ENCODE data around the gene ZNF579. TPM values are rescaled to one million over a fixed set of nuclear protein-coding genes. Genes with fewer than 3 reads are reported as not detected.

ZNF579 gene
- polyA plus RNA-seq, 2 of the 4 experiments (the other 2 are of a cell fraction): 6.5 to 16.2 TPM

DNA sequence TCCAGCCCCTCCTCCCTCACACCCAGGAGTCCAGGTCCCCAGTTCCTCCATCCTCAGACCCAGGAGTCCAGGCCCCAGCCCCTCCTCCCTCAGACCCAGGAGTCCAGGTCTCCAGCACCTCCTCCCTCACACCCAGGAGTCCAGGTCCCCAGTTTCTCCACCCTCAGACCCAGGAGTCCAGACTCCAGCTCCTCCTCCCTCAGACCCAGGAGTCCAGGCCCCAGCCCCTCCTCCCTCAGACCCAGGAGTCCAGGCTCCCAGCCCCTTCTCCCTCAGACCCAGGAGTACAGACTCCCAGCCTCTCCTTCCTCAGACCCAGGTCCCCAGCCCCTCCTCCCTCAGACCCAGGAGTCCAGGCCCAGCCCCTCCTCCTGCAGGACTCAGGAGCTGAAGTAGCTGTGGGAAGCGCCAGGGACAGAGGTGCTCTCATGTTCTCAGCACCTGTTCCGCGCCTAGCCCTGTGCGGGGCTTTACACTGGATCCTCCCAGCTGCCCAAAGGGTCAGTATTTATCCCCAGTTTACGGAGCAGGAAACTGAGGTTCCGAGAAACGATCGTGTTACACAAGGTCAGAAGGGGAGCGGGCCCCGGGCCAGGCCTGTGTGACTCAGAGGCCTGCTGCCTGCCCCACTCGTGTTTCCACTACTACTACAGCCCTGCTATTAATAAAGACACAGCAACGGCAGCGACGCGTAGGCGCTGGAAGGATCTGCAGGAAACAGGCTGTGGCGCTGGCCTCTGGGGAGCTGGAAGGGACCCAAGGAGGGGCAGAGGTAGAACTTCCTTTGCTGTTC lies 33.6 kb downstream of the ZNF579 start (continued):
- TF ChIP-seq, protein P1, sequence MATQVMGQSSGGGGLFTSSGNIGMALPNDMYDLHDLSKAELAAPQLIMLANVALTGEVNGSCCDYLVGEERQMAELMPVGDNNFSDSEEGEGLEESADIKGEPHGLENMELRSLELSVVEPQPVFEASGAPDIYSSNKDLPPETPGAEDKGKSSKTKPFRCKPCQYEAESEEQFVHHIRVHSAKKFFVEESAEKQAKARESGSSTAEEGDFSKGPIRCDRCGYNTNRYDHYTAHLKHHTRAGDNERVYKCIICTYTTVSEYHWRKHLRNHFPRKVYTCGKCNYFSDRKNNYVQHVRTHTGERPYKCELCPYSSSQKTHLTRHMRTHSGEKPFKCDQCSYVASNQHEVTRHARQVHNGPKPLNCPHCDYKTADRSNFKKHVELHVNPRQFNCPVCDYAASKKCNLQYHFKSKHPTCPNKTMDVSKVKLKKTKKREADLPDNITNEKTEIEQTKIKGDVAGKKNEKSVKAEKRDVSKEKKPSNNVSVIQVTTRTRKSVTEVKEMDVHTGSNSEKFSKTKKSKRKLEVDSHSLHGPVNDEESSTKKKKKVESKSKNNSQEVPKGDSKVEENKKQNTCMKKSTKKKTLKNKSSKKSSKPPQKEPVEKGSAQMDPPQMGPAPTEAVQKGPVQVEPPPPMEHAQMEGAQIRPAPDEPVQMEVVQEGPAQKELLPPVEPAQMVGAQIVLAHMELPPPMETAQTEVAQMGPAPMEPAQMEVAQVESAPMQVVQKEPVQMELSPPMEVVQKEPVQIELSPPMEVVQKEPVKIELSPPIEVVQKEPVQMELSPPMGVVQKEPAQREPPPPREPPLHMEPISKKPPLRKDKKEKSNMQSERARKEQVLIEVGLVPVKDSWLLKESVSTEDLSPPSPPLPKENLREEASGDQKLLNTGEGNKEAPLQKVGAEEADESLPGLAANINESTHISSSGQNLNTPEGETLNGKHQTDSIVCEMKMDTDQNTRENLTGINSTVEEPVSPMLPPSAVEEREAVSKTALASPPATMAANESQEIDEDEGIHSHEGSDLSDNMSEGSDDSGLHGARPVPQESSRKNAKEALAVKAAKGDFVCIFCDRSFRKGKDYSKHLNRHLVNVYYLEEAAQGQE (IDR thresholded peaks at IDR 0.05): no peak
- no peak for TF ChIP-seq HOXA7 (CRISPR knock-in tag; IDR thresholded peaks at IDR 0.05)
- TF ChIP-seq RAD21 (conservative IDR thresholded peaks at IDR 0.05 in 1 of 2, IDR thresholded peaks at IDR 0.05 in 1 of 2): 0 out of 5 replicates have a peak, but pooled peaks of 1 of the 2 experiments have one; percentile 11
- TF ChIP-seq CHD2 (IDR thresholded peaks at IDR 0.05; ENCODE audit: low read length, partially characterized antibody): no peak
- TF ChIP-seq KDM5A (IDR thresholded peaks at IDR 0.05): no peak
- TF ChIP-seq JUNB (IDR thresholded peaks at IDR 0.05): peak; percentile 26; the same call in 1 of the 2 replicates
- 0 out of 2 replicates have a peak, but pooled peaks have one; percentile 55 for TF ChIP-seq HOXB13 (CRISPR knock-in tag; IDR thresholded peaks at IDR 0.05; ENCODE audit: low read depth)
- TF ChIP-seq CHD4 (IDR thresholded peaks at IDR 0.05; ENCODE audit: borderline replicate concordance): no peak; the same call in none of the 2 replicates
- TF ChIP-seq FOXS1 (CRISPR knock-in tag; IDR thresholded peaks at IDR 0.05): no peak
- TF ChIP-seq ZSCAN20 (CRISPR knock-in tag; IDR thresholded peaks at IDR 0.05): no peak
- TF ChIP-seq, protein P2, sequence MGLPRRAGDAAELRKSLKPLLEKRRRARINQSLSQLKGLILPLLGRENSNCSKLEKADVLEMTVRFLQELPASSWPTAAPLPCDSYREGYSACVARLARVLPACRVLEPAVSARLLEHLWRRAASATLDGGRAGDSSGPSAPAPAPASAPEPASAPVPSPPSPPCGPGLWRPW (IDR thresholded peaks at IDR 0.05): no peak
- TF ChIP-seq POLR2AphosphoS2 (conservative IDR thresholded peaks at IDR 0.05; ENCODE audit: low read length): no peak
- TF ChIP-seq FOSB (CRISPR knock-in tag; IDR thresholded peaks at IDR 0.05): peak; percentile 14; the same call in 1 of the 2 replicates
- TF ChIP-seq, protein P3, sequence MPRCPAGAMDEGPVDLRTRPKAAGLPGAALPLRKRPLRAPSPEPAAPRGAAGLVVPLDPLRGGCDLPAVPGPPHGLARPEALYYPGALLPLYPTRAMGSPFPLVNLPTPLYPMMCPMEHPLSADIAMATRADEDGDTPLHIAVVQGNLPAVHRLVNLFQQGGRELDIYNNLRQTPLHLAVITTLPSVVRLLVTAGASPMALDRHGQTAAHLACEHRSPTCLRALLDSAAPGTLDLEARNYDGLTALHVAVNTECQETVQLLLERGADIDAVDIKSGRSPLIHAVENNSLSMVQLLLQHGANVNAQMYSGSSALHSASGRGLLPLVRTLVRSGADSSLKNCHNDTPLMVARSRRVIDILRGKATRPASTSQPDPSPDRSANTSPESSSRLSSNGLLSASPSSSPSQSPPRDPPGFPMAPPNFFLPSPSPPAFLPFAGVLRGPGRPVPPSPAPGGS (IDR thresholded peaks at IDR 0.05): no peak
- peak; percentile 34; the same call in 1 of the 2 replicates for TF ChIP-seq ESRRA (IDR thresholded peaks at IDR 0.05; ENCODE audit: borderline replicate concordance, low read length)
- TF ChIP-seq, protein P4, sequence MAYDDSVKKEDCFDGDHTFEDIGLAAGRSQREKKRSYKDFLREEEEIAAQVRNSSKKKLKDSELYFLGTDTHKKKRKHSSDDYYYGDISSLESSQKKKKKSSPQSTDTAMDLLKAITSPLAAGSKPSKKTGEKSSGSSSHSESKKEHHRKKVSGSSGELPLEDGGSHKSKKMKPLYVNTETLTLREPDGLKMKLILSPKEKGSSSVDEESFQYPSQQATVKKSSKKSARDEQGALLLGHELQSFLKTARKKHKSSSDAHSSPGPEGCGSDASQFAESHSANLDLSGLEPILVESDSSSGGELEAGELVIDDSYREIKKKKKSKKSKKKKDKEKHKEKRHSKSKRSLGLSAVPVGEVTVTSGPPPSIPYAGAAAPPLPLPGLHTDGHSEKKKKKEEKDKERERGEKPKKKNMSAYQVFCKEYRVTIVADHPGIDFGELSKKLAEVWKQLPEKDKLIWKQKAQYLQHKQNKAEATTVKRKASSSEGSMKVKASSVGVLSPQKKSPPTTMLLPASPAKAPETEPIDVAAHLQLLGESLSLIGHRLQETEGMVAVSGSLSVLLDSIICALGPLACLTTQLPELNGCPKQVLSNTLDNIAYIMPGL (CRISPR knock-in tag; IDR thresholded peaks at IDR 0.05; ENCODE audit: borderline replicate concordance): no peak
- TF ChIP-seq BHLHE40 (IDR thresholded peaks at IDR 0.05; ENCODE audit: low read depth, low read length): no peak
- no peak for TF ChIP-seq PHF8 (IDR thresholded peaks at IDR 0.05; ENCODE audit: borderline replicate concordance, low read depth)
- no peak for TF ChIP-seq NR3C1 (IDR thresholded peaks at IDR 0.05)
- TF ChIP-seq, protein P5, sequence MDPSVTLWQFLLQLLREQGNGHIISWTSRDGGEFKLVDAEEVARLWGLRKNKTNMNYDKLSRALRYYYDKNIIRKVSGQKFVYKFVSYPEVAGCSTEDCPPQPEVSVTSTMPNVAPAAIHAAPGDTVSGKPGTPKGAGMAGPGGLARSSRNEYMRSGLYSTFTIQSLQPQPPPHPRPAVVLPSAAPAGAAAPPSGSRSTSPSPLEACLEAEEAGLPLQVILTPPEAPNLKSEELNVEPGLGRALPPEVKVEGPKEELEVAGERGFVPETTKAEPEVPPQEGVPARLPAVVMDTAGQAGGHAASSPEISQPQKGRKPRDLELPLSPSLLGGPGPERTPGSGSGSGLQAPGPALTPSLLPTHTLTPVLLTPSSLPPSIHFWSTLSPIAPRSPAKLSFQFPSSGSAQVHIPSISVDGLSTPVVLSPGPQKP (IDR thresholded peaks at IDR 0.05; ENCODE audit: low read depth, low read length): no peak
- TF ChIP-seq JUN (IDR thresholded peaks at IDR 0.05): peak in 1 of 2 experiments; percentile 49; a peak in 1 of 5 replicates
- TF ChIP-seq HOXB5 (CRISPR knock-in tag; IDR thresholded peaks at IDR 0.05): peak; percentile 66; the same call in 1 of the 2 replicates
- TF ChIP-seq MYC (IDR thresholded peaks at IDR 0.05; ENCODE audit: borderline replicate concordance, low read length): no peak

Measured in A549 (cell line).